Natural killer cell (primary cell): ENCODE data around the gene PAQR8. TPM values are rescaled to one million over a fixed set of nuclear protein-coding genes. Genes with fewer than 3 reads are reported as not detected.
"Not testable (repeated sequence)": the region's sequence is repeated elsewhere in the genome, so short reads cannot be mapped to it uniquely, and the experiment has no call there.

ENCODE experiments used
- ATAC-seq, 3 donors: fragments of 150-1000 bp in 2 of 3; fragments of 200-7000 bp in 1 of 3; cut with Tn5 transposase; 1 replicate in 1 of 3; 2 replicates in 2 of 3; pipeline ENCODE4 v1.10.0; 2021; ENCODE audit warnings: mild to moderate bottlenecking in 2 of 3, moderate library complexity in 2 of 3
- DNase-seq, 2 donors: peaks; one replicate each; pipeline versions ENCODE4 v3.0.0 to v3.0.0-alpha.2; 2013 to 2021; ENCODE audit warnings: mixed read lengths in 1 of 2
- H3K27ac ChIP-seq: one replicate; pipeline ENCODE4 v1.5.1; 2013; ENCODE audit warnings: mild to moderate bottlenecking, low read length
- H3K27me3 ChIP-seq: one replicate; pipeline ENCODE4 v1.6.1; 2013; ENCODE audit warnings: low read length; ENCODE audit not compliant: control insufficient read depth, insufficient read depth
- H3K36me3 ChIP-seq: one replicate; pipeline ENCODE4 v1.6.1; 2013; ENCODE audit warnings: low read length; ENCODE audit not compliant: control insufficient read depth, insufficient read depth
- H3K4me1 ChIP-seq: one replicate; pipeline ENCODE4 v1.6.1; 2013; ENCODE audit warnings: low read length; ENCODE audit not compliant: control insufficient read depth, insufficient read depth
- H3K4me3 ChIP-seq: one replicate; pipeline ENCODE4 v1.5.1; 2013; ENCODE audit warnings: low read length
- H3K9me3 ChIP-seq: one replicate; pipeline ENCODE4 v1.6.1; 2013; ENCODE audit warnings: low read length; ENCODE audit not compliant: control insufficient read depth, insufficient read depth
- H3K27ac Mint-ChIP-seq, 2 donors: one replicate each; pipeline ENCODE4 v1.8.0; 2022; ENCODE audit warnings: mild to moderate bottlenecking in 2 of 2, mixed read lengths in 2 of 2, moderate library complexity in 1 of 2
- H3K27me3 Mint-ChIP-seq, 2 donors: one replicate each; pipeline ENCODE4 v1.8.0; 2022; ENCODE audit warnings: low read depth in 2 of 2, mixed read lengths in 2 of 2
- H3K36me3 Mint-ChIP-seq: one replicate; pipeline ENCODE4 v1.8.0; 2022; ENCODE audit warnings: mixed read lengths
- H3K4me1 Mint-ChIP-seq, 2 donors: one replicate each; pipeline ENCODE4 v1.8.0; 2022; ENCODE audit warnings: mixed read lengths in 2 of 2
- H3K4me3 Mint-ChIP-seq: one replicate; pipeline ENCODE4 v1.8.0; 2022; ENCODE audit warnings: mild to moderate bottlenecking, moderate library complexity, mixed read lengths
- H3K9me3 Mint-ChIP-seq, 2 donors: one replicate each; pipeline ENCODE4 v1.8.0; 2022; ENCODE audit warnings: mixed read lengths in 2 of 2
- WGBS: methylation state at CpG from one replicate; pipeline ENCODE4 v1.1.7; 2013; ENCODE audit warnings: missing lambda C conversion rate; ENCODE audit not compliant: insufficient coverage; 5-methylcytosine and 5-hydroxymethylcytosine counted together
- intact Hi-C: fragments of 100-400 bp; cut with micrococcal nuclease; formaldehyde crosslinking; loops from one replicate; pipeline ENCODE4 v1.14.2; 2022
- total RNA-seq, 4 donors: library from RNA; stranded (reverse); fragments of 120-200 nt in 1 of 4; gene quantifications; one replicate each; pipeline versions ENCODE4 v1.2.3 to v1.2.4, GENCODE V29; 2013 to 2022
- TF ChIP-seq, protein P1 (sequence below): fragments of 200-600 bp; IDR thresholded peaks from one replicate; pipeline ENCODE4 v1.8.0; 2022; ENCODE audit warnings: antibody characterized with exemption

The PAQR8 gene
- total RNA-seq, 3 donors from 2014 or later (not counting 1 experiment from before 2014, with no cell fraction given), result 2.4 to 5.0 (median 4.6) TPM

DNA sequence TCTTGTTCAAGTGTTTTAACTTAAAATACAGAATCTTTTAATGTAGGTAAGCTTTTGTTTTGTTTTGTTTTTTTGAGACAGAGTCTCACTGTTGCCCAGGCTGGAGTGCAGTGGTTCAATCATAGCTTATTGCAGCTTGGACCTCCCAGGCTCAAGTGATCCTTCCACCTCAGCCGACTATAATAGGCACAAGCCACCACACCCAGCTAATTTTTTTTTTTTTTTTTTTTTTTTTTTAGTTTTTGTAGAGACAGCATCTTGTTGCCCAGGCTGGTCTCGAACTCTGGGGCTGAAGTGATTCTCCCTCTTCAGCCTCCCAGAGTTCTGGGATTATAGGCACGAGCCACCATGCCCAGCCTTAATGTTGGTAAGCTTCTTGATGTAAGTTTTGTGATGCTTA, 61.5 kb downstream of the PAQR8 start:
- TF ChIP-seq, protein P1, sequence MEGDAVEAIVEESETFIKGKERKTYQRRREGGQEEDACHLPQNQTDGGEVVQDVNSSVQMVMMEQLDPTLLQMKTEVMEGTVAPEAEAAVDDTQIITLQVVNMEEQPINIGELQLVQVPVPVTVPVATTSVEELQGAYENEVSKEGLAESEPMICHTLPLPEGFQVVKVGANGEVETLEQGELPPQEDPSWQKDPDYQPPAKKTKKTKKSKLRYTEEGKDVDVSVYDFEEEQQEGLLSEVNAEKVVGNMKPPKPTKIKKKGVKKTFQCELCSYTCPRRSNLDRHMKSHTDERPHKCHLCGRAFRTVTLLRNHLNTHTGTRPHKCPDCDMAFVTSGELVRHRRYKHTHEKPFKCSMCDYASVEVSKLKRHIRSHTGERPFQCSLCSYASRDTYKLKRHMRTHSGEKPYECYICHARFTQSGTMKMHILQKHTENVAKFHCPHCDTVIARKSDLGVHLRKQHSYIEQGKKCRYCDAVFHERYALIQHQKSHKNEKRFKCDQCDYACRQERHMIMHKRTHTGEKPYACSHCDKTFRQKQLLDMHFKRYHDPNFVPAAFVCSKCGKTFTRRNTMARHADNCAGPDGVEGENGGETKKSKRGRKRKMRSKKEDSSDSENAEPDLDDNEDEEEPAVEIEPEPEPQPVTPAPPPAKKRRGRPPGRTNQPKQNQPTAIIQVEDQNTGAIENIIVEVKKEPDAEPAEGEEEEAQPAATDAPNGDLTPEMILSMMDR, result no peak
- H3K4me1 ChIP-seq, result peaks cover 15% of the 10 kb centered on the region
- Mint-ChIP-seq H3K4me1 (no peaks in the 10 kb centered on the region), H3K27me3 (no peaks in the 10 kb centered on the region), H3K9me3 (no peaks in the 10 kb centered on the region), H3K4me3 (no peak overlapping the region), H3K36me3 (no peaks in the 10 kb centered on the region), H3K27ac (no peak overlapping the region)
- no peaks in the 10 kb centered on the region for H3K9me3 ChIP-seq
- ATAC-seq (no peak), DNase-seq (no peak)
- H3K4me3 ChIP-seq, result no peak overlapping the region
- WGBS, result 83% methylated on average over 1 of the region's 3 CpGs
- intact Hi-C loops, result no loop called here
- H3K36me3 ChIP-seq, result no peaks in the 10 kb centered on the region
- H3K27ac ChIP-seq, result no peak overlapping the region
- H3K27me3 ChIP-seq, result no peaks in the 10 kb centered on the region

DNA sequence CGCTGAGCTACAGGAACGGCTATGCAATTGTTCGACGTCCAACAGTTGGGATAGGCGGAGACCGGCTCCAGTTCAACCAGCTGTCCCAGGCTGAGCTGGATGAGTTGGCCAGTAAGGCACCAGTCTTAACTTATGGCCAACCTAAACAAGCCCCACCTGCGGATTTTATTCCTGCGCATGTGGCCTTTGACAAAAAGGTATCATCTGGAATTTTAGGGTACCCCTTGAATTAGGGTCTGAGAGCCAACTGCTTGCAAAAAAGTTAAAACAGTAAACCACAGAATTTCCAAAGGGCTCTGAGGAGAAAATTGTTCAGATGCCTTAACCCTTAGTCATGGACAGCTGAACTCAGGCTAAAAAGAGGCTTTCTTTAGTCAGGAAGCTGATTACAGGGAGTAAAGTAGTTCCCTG, 62.0 kb downstream of the PAQR8 start:
- Histone ChIP-seq H3K4me3 (no peak overlapping the region), H3K36me3 (no peaks in the 10 kb centered on the region), H3K9me3 (no peaks in the 10 kb centered on the region), H3K27me3 (no peaks in the 10 kb centered on the region), H3K4me1 (peaks cover 15% of the 10 kb centered on the region), H3K27ac (no peak overlapping the region)
- Mint-ChIP-seq H3K9me3 (no peaks in the 10 kb centered on the region), H3K27ac (no peak overlapping the region), H3K27me3 (no peaks in the 10 kb centered on the region), H3K4me1 (no peaks in the 10 kb centered on the region), H3K4me3 (no peak overlapping the region), H3K36me3 (no peaks in the 10 kb centered on the region)
- ATAC-seq (no peak), DNase-seq (no peak)
- 98% methylated on average over 8 of the region's 8 CpGs for WGBS
- intact Hi-C loops, result no loop called here
- TF ChIP-seq, protein P1, result no peak

DNA sequence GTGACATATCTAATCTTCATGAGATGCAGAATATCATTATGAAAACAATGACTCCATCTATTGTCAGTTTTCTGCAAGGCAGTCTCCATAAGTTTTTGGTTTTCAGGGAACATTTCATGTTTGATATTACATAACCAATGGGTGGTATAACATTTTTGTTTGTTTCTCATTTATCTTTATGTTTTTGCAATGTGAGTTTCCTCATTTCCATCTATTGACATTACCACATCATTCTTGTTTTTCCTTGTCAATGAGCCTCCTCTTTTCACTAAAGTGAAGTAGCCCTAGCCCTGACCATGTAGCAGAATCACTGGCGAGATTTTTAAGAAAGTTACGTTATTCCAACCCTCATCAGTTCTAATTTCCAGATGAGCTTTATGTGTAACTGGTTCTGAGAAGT, 62.6 kb downstream of the PAQR8 start:
- ATAC-seq, result no peak
- no peaks in the 10 kb centered on the region for H3K36me3 ChIP-seq
- H3K27ac ChIP-seq, result no peak overlapping the region
- intact Hi-C loops, result no loop called here
- TF ChIP-seq, protein P1, result no peak
- Mint-ChIP-seq H3K9me3 (no peaks in the 10 kb centered on the region), H3K4me3 (no peak overlapping the region), H3K4me1 (no peaks in the 10 kb centered on the region), H3K27ac (no peak overlapping the region), H3K27me3 (no peaks in the 10 kb centered on the region), H3K36me3 (no peaks in the 10 kb centered on the region)
- H3K4me3 ChIP-seq, result no peak overlapping the region
- H3K27me3 ChIP-seq, result no peaks in the 10 kb centered on the region
- DNase-seq, result no peak
- 76% methylated on average over 2 of the region's 2 CpGs for WGBS
- H3K4me1 ChIP-seq, result peaks cover 12% of the 10 kb centered on the region
- H3K9me3 ChIP-seq, result no peaks in the 10 kb centered on the region

DNA sequence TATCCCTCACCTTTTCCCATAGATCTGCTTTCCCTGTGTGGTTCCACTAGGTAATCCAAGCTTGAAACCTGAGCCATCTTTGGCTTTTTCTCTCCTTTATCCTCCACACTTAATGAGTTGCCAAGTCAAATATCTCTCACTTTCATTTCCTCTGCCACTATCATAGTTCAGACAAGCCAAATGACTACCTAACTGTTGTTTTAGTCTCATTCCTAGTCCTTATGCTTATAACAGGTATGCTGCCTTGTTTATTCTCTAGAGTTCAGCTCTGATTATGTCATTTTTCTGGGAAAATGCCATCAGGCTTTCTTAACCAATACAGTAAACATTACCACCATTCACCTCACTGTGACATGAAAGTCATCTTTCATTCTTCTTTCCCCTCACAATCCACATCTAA, 64.7 kb downstream of the PAQR8 start:
- Mint-ChIP-seq H3K4me3 (no peak overlapping the region), H3K27ac (no peak overlapping the region), H3K36me3 (no peaks in the 10 kb centered on the region), H3K4me1 (no peaks in the 10 kb centered on the region), H3K9me3 (no peaks in the 10 kb centered on the region), H3K27me3 (no peaks in the 10 kb centered on the region)
- no peak for ATAC-seq
- TF ChIP-seq, protein P1, result no peak
- H3K9me3 ChIP-seq, result no peaks in the 10 kb centered on the region
- no peak overlapping the region for H3K27ac ChIP-seq
- no peaks in the 10 kb centered on the region for H3K4me1 ChIP-seq
- H3K27me3 ChIP-seq, result no peaks in the 10 kb centered on the region
- intact Hi-C loops, result no loop called here
- H3K36me3 ChIP-seq, result no peaks in the 10 kb centered on the region
- H3K4me3 ChIP-seq, result no peak overlapping the region
- DNase-seq, result no peak

DNA sequence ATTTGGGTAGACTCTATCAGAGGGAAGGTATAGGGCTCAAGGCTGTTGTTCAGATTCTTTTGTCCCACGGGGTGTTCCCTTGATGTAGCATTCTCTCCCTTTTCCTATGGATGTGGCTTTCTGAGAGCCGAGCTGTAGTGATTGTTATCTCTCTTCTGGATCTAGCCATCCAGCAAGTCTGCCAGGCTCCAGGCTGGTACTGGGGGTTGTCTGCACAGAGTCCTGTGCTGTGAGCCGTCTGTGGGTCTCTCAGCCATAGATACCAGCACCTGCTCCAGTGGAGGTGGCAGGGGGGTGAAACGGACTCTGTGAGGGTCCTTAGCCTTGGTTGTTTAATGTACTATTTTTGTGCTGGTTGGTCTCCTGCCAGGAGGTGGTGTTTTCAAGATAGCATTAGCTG, 71.3 kb downstream of the PAQR8 start:
- H3K27me3 ChIP-seq, H3K9me3 Mint-ChIP-seq, H3K27ac Mint-ChIP-seq, H3K4me3 Mint-ChIP-seq, H3K27me3 Mint-ChIP-seq, H3K9me3 ChIP-seq, H3K4me1 ChIP-seq, ATAC-seq, DNase-seq, H3K36me3 ChIP-seq, H3K36me3 Mint-ChIP-seq, H3K4me3 ChIP-seq, H3K4me1 Mint-ChIP-seq, intact Hi-C loops, H3K27ac ChIP-seq: not testable (repeated sequence)
- WGBS, result 88% methylated on average over 4 of the region's 4 CpGs
